ENCODE results near the gene ARMC5. TPM values are rescaled to one million over a fixed set of nuclear protein-coding genes. Genes with fewer than 3 reads are reported as not detected.
"Not testable (repeated sequence)": the region's sequence is repeated elsewhere in the genome, so short reads cannot be mapped to it uniquely, and the experiment has no call there.

The ARMC5 gene
- total RNA-seq, 1 experiment from 2014 or later: 18.6 TPM

- intact Hi-C loops (cut with micrococcal nuclease; ENCODE audit: unreplicated experiment): loop anchor here (5.0 kb wide), 1 partner anchor 238 kb away; the partner anchor contains the start of gene PYCARD
- Histone ChIP-seq H3K79me2 (ENCODE audit: low read depth) (no peaks in the 10 kb centered on the region), H3K36me3 (ENCODE audit: low read depth) (no peaks in the 10 kb centered on the region), H3F3A (ENCODE audit: insufficient read depth, low read depth) (peaks cover 20% of the 10 kb centered on the region), H3K9me2 (ENCODE audit: insufficient read depth) (no peaks in the 10 kb centered on the region), H3K27me3 (ENCODE audit: insufficient read depth, low read depth) (no peaks in the 10 kb centered on the region), H3K4me2 (no peak overlapping the region), H3K27ac (no peak overlapping the region), H4K20me1 (ENCODE audit: insufficient read depth) (no peaks in the 10 kb centered on the region), H3K9me3 (ENCODE audit: insufficient read depth, low read depth) (no peaks in the 10 kb centered on the region), H3K4me3 (no peak overlapping the region), H3K4me1 (replicated peaks; ENCODE audit: insufficient read depth) (no peaks in the 10 kb centered on the region), H2AFZ (no peak overlapping the region)
- no peak for TF ChIP-seq EZH2 (IDR thresholded peaks at IDR 0.05; ENCODE audit: low read depth)
- TF ChIP-seq CTCF (conservative IDR thresholded peaks at IDR 0.05): no peak
- DNase-seq: no peak
- ChIA-PET POLR2A (ENCODE audit: unreplicated experiment) (interaction anchor here (0.7 kb wide), 2 partner anchors 15 to 264 kb away, joined by 5 read pairs; no protein-coding TSS in a partner anchor), CTCF (no interaction called here)
- BruUV-seq (replicated peaks): no TSS peak
Observed at GRCh38 chr16:31440516-31441184, 18.7 kb upstream of the ARMC5 start.

- H3K4me2 ChIP-seq: peak overlapping the region; percentile 82; the same call in 1 of the 2 replicates
- no peaks in the 10 kb centered on the region for H3K4me1 ChIP-seq (replicated peaks; ENCODE audit: insufficient read depth)
- POLR2A ChIA-PET (ENCODE audit: unreplicated experiment): interaction anchor here (0.5 to 0.7 kb wide), 3 partner anchors 97 to 270 kb away, joined by 3 to 4 read pairs (median 3); no protein-coding TSS in a partner anchor
- peak overlapping the region; percentile 70; the same call in 1 of the 2 replicates for H3K4me3 ChIP-seq
- TSS peak; percentile 39 for BruUV-seq (replicated peaks)
- H3K36me3 ChIP-seq (ENCODE audit: low read depth): no peaks in the 10 kb centered on the region
- H3K27ac ChIP-seq: no peak overlapping the region
- CTCF ChIA-PET: interaction anchor here (1.1 to 1.6 kb wide), 2 partner anchors 11 to 457 kb away, joined by 4 to 8 read pairs; partner anchors contain the start of gene HSD3B7
- no peak overlapping the region for H2AFZ ChIP-seq
- TF ChIP-seq CTCF (conservative IDR thresholded peaks at IDR 0.05) (no peak), EZH2 (IDR thresholded peaks at IDR 0.05; ENCODE audit: low read depth) (no peak)
- H4K20me1 ChIP-seq (ENCODE audit: insufficient read depth): no peaks in the 10 kb centered on the region
- H3K79me2 ChIP-seq (ENCODE audit: low read depth): no peaks in the 10 kb centered on the region
- DNase-seq: no peak
- peaks cover 20% of the 10 kb centered on the region for H3F3A ChIP-seq (ENCODE audit: insufficient read depth, low read depth)
- H3K27me3 ChIP-seq (ENCODE audit: insufficient read depth, low read depth): no peaks in the 10 kb centered on the region
- intact Hi-C loops (cut with micrococcal nuclease; ENCODE audit: unreplicated experiment): loop anchor here (5.0 kb wide), 1 partner anchor 240 kb away; the partner anchor contains the start of gene PYCARD
- H3K9me2 ChIP-seq (ENCODE audit: insufficient read depth): no peaks in the 10 kb centered on the region
- no peaks in the 10 kb centered on the region for H3K9me3 ChIP-seq (ENCODE audit: insufficient read depth, low read depth)
Observed at GRCh38 chr16:31441956-31442355, 17.3 kb upstream of the ARMC5 start.

- H3K9me2 ChIP-seq (ENCODE audit: insufficient read depth); intact Hi-C loops (cut with micrococcal nuclease; ENCODE audit: unreplicated experiment); H4K20me1 ChIP-seq (ENCODE audit: insufficient read depth); H3K36me3 ChIP-seq (ENCODE audit: low read depth); H2AFZ ChIP-seq; H3K27me3 ChIP-seq (ENCODE audit: insufficient read depth, low read depth); H3K9me3 ChIP-seq (ENCODE audit: insufficient read depth, low read depth); H3K79me2 ChIP-seq (ENCODE audit: low read depth); H3K27ac ChIP-seq; H3K4me3 ChIP-seq; H3K4me1 ChIP-seq (replicated peaks; ENCODE audit: insufficient read depth); DNase-seq; BruUV-seq (replicated peaks); H3K4me2 ChIP-seq: not testable (repeated sequence)
- peaks cover 13% of the 10 kb centered on the region for H3F3A ChIP-seq (ENCODE audit: insufficient read depth, low read depth)
- ChIA-PET POLR2A (ENCODE audit: unreplicated experiment) (interaction anchor here (1.3 kb wide), 1 partner anchor 8 kb away, joined by 9 read pairs; no protein-coding TSS in a partner anchor), CTCF (interaction anchor here (0.7 kb wide), 1 partner anchor 422 kb away, joined by 3 read pairs; no protein-coding TSS in a partner anchor)
Observed at GRCh38 chr16:31445931-31446330, 13.4 kb upstream of the ARMC5 start.
